EL (cell line): ENCODE measurements around the gene TEX44.
A peak's percentile ranks its signal among the peaks of the same experiment; 100 is the strongest.
"Not testable (repeated sequence)": the region's sequence is repeated elsewhere in the genome, so short reads cannot be mapped to it uniquely, and the experiment has no call there.

Experiments used
- DNase-seq: peaks from one replicate; pipeline ENCODE4 v3.0.0-alpha.2; 2016

The TEX44 gene

GRCh38 chr2:231592636-231593145 lies at the start of gene TEX44:
Gene TEX44, plus strand, starts transcription at chr2:231592864. Its CDS starts 88 bp downstream, at chr2:231592952.
- no peak for DNase-seq

DNA sequence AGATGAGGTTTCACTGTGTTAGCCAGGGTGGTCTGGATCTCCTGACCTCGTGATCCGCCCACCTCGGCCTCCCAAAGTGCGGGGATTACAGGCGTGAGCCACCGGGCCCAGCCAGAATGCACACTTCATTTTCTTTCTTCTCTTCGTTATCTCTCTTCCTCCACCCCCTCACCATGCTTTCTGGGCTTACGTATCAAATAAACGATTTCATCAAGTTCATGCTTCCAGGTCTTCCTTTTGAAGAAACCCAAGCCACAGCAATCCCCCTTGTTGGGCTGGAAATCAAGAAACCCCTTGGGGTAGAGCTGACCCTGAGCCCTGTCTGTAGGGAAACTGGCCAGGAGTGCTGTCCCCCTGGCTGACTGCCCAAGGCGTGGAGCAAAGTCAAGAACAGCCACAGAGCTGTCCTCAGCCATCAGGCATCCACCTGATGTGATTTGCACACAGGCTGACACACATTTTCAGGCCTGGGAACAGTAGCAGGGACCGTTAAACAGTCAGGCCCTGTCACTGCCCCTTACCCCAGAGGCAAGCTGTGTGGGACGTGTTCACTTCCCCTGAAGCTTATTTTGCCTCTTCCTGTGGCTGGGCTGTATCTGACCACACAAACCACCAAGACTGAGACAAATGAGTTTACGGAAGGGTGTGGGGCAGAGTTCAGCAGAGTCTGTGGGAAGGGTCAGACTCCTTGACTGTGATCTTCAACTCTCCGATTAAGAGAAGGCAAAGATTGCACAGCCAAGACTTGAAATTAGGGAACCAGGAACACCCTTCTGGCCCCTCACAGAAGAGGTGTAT lies 47.4 kb upstream of the TEX44 start:
- DNase-seq, result peak; percentile 56

GRCh38 chr2:231546014-231546715 lies 46.5 kb upstream of the TEX44 start:
- DNase-seq, result no peak

- DNase-seq, result no peak
These were observed 45.2 kb upstream of the TEX44 start for GRCh38 chr2:231547315-231548110.

GRCh38 chr2:231548752-231549151 lies 43.9 kb upstream of the TEX44 start:
- DNase-seq, result no peak

DNA sequence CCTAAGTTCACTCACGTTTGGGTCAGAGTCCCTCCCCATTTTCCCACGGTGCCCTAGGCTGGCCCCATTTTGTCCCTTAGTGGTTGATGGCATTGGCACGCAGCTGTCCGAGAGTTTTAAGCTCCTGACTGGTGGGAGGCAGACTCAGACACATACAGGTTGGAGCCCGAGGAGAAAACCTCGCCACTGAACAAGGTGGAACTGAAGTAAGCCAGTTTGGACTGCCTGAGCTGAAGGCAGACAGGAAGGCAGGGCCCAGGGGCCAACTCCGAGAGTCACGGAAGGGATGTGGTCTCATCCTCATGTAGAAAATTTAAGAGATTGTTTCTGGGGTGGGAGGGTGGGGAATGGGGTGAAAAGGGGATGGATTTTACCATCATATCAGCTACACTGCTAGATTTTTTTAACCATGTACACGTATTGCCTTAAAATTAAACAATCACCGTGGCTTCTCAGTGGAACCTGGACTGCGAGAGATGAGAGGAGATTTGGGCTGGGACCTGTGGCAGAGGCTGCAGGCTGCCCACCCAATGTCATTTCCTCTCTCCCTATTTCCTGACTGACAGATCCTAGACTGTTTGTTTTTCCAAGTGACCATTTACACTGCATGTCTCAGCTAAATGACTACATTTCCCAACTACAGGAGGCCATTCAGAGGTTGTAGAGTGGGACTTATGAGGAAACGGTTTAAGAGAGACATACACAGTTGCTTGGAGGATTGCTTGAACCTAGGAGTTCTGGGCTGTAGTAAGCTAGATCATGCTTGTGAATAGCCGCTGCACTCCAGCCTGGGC lies 43.0 kb upstream of the TEX44 start:
- no peak for DNase-seq

DNA sequence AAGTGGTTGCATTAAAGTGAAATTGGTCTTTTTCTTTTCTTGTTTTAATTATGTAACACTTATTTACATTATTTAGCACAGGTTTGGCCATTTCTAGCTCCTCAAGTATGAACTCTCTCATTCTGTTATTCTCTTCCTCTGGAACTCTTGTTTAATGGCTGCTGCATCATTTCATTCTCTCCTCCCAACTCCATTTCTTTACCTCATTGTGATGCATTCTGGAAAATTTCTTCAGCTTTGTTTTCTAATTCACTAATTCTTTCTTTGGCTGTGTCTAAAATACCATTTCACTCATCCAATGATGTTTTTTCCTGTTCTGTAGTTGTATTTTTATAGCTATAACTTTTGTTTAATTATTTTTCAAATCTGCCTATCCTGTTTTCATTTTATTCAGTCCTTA lies 39.9 kb upstream of the TEX44 start:
- no peak for DNase-seq

GRCh38 chr2:231554327-231554726 lies 38.3 kb upstream of the TEX44 start:
- DNase-seq, result no peak

- peak; percentile 66 for DNase-seq
These were observed 37.7 kb upstream of the TEX44 start for GRCh38 chr2:231554748-231555545.

GRCh38 chr2:231556496-231556895 lies 36.2 kb upstream of the TEX44 start:
- DNase-seq, result not testable (repeated sequence)

DNA sequence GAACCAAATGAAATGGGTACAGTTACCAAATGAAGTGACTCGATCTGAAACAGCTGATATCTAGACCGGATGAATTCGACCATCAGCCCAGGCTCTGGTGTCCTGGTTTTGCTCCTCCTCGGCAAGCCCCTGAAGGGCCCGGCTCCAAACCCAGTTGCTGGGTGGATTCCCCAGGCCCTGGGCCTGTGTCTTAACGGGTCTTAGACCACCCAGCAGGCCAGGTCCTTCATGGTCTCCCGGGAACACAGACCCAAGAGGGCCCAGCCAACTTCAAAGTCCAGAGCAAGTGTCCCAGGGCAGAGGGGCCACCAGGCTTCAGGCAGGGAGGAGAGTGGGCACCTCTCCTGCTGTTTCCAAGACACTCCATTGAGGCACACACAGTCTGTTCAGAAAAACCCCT lies 35.7 kb upstream of the TEX44 start:
- no peak for DNase-seq

GRCh38 chr2:231557571-231558217 lies 35.0 kb upstream of the TEX44 start:
- DNase-seq, result peak; percentile 64

GRCh38 chr2:231563378-231563961 lies 29.2 kb upstream of the TEX44 start:
- peak; percentile 66 for DNase-seq

GRCh38 chr2:231565887-231566594 lies 26.6 kb upstream of the TEX44 start:
- DNase-seq, result no peak

- DNase-seq, result no peak
These were observed 25.5 kb upstream of the TEX44 start for GRCh38 chr2:231567159-231567558.

- no peak for DNase-seq
These were observed 24.4 kb upstream of the TEX44 start for GRCh38 chr2:231568098-231568784.

DNA sequence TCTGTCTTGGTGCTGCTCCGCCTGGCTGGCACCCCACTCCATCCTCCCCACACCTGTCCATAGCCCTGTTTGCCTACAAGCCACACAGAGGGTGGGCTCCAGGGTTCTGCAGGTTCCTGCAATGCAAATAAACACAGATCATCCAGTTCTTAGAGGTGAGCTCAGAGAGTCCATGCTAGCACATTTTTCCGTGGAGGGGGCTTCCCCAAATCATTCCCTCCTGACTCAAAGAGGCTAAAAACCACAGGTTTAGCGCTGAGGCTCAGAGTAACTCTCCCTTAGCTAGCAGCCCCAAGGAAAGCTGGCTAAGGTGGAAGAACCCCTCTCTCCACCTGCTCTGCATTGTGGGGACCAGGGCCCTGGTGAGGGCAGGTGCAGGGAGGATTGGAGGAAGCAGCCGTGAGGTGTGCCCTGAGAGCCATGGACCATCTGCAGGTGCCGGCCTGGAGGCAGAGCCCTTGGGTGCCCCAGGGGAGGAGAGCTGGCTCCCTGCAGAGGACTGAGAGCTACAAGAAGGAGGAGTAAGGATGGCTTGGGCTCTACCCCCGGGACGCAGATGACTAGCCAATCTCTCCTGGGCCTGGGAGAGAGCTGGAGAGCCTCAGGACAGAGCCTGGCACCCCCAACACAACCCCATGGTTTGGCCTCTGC lies 23.8 kb upstream of the TEX44 start:
- no peak for DNase-seq

DNA sequence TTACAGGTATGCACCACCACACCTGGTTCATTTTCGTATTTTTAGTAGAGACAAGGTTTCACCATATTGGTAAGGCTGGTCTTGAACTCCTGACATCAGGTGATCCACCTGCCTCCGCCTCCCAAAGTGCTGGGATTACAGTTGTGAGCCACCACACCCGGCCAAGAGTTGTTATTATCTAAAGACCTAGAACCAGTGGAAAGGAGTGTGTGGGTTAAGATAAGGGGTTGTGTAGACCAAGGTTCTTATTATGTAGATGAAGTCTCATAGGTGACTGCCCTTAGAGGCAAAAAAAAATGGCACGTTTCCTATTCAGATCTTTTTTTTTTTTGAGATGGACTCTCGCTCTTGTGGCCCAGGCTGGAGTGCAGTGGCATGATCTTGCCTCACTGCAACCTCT lies 21.7 kb upstream of the TEX44 start:
- not testable (repeated sequence) for DNase-seq
